ENCODE data around the gene ERCC4. TPM values are rescaled to one million over a fixed set of nuclear protein-coding genes. Genes with fewer than 3 reads are reported as not detected.

Gene ERCC4
- total and polyA plus RNA-seq, 8 donors: 1.2 to 6.7 (median 4.9) TPM

GRCh38 chr16:13915033-13915635 is 4.8 kb upstream of the ERCC4 start:
- intact Hi-C loops (cut with DNase I): loop anchor here in 1 of 3 donors (5.0 kb wide), 1 partner anchor 48 kb away; no protein-coding TSS in a partner anchor
- no peaks in the 10 kb centered on the region for H3K9me3 ChIP-seq
- H3K4me1 ChIP-seq: peaks cover 0 to 8% (median 7%) of the 10 kb centered on the region in 3 donors
- no peak for TF ChIP-seq CTCF (IDR thresholded peaks at IDR 0.05)
- no peak for DNase-seq
- no peaks in the 10 kb centered on the region for H3K36me3 ChIP-seq
- WGBS, 2 donors: 58 to 59% methylated on average over 10 of the region's 10 CpGs
- FAIRE-seq: no peak
- no peak for ATAC-seq
- no peaks in the 10 kb centered on the region for H3K27me3 ChIP-seq
- no peak overlapping the region for H3K27ac ChIP-seq
- H3K4me3 ChIP-seq: no peak overlapping the region

GRCh38 chr16:13919330-13919682 is 648 bp upstream of the ERCC4 start:
- Histone ChIP-seq H3K27ac (peak overlapping the region; percentile 20 to 73 (median 52)), H3K4me3 (peak overlapping the region in 2 of 4 donors; percentile 82), H3K27me3 (no peaks in the 10 kb centered on the region), H3K9me3 (no peaks in the 10 kb centered on the region), H3K4me1 (peaks cover 0 to 10% (median 0%) of the 10 kb centered on the region in 3 donors), H3K36me3 (no peaks in the 10 kb centered on the region)
- intact Hi-C loops (cut with DNase I): loop anchor here in 1 of 3 donors (5.0 kb wide), 1 partner anchor 52 kb away; no protein-coding TSS in a partner anchor
- WGBS, 2 donors: 0 to 1% methylated on average over 3 of the region's 3 CpGs
- no peak for TF ChIP-seq CTCF (IDR thresholded peaks at IDR 0.05)
- DNase-seq: no peak
- peak; percentile 54 for FAIRE-seq
- ATAC-seq: peak; percentile 55 to 73 (median 64)

- peaks cover 0 to 10% (median 0%) of the 10 kb centered on the region in 3 donors for H3K4me1 ChIP-seq
- peak overlapping the region; percentile 49 to 82 (median 78) for H3K4me3 ChIP-seq
- no peak for TF ChIP-seq CTCF (IDR thresholded peaks at IDR 0.05)
- ATAC-seq: no peak
- H3K36me3 ChIP-seq: no peaks in the 10 kb centered on the region
- peak in 1 of 6 donors; percentile 48 for DNase-seq
- 1 to 4% methylated on average over 10 of the region's 10 CpGs for WGBS, 2 donors
- no peaks in the 10 kb centered on the region for H3K27me3 ChIP-seq
- FAIRE-seq: no peak
- intact Hi-C loops (cut with DNase I): loop anchor here in 2 of 3 donors (10.0 kb wide), 2 partner anchors 284 to 364 kb away; no protein-coding TSS in a partner anchor
- H3K9me3 ChIP-seq: no peaks in the 10 kb centered on the region
- peak overlapping the region; percentile 39 to 58 (median 51) for H3K27ac ChIP-seq
These were observed 510 bp downstream of the ERCC4 start for GRCh38 chr16:13920510-13920818.

- WGBS, 2 donors: 71 to 74% methylated on average over 2 of the region's 2 CpGs
- FAIRE-seq (no peak), DNase-seq (no peak), ATAC-seq (no peak)
- Histone ChIP-seq H3K9me3 (no peaks in the 10 kb centered on the region), H3K4me3 (no peak overlapping the region), H3K27me3 (no peaks in the 10 kb centered on the region), H3K4me1 (peaks cover 0 to 10% (median 0%) of the 10 kb centered on the region in 3 donors), H3K36me3 (no peaks in the 10 kb centered on the region), H3K27ac (no peak overlapping the region)
- TF ChIP-seq CTCF (IDR thresholded peaks at IDR 0.05): no peak
- intact Hi-C loops (cut with DNase I): loop anchor here in 2 of 3 donors (10.0 kb wide), 2 partner anchors 283 to 363 kb away; no protein-coding TSS in a partner anchor
These were observed 1.4 kb downstream of the ERCC4 start for GRCh38 chr16:13921328-13921727.

GRCh38 chr16:13923703-13924298 is 3.8 kb downstream of the ERCC4 start:
- no peak for ATAC-seq

More at GRCh38 chr16:13923703-13924298, 3.8 kb downstream of the ERCC4 start:
- H3K27ac ChIP-seq: no peak overlapping the region
- no peaks in the 10 kb centered on the region for H3K27me3 ChIP-seq
- H3K36me3 ChIP-seq: no peaks in the 10 kb centered on the region
- no peaks in the 10 kb centered on the region for H3K9me3 ChIP-seq
- intact Hi-C loops (cut with DNase I): loop anchor here in 2 of 3 donors (10.0 kb wide), 2 partner anchors 281 to 361 kb away; no protein-coding TSS in a partner anchor
- peak; percentile 26 to 46 (median 40) for TF ChIP-seq CTCF (IDR thresholded peaks at IDR 0.05)
- WGBS, 2 donors: 40% methylated on average over 4 of the region's 4 CpGs
- peaks cover 0 to 10% (median 0%) of the 10 kb centered on the region in 3 donors for H3K4me1 ChIP-seq
- DNase-seq (no peak), FAIRE-seq (peak; percentile 86)
- no peak overlapping the region for H3K4me3 ChIP-seq
